ENCODE results near the gene PRLR.

Gene PRLR

GRCh38 chr5:35149041-35149440 lies 81.2 kb downstream of the PRLR start:
- Histone ChIP-seq H2BK120ac (ENCODE audit: low read depth, low read length) (no peak overlapping the region), H3K9ac (ENCODE audit: low read length) (no peak overlapping the region), H3K56ac (ENCODE audit: low read length) (no peak overlapping the region), H3K4me1 (ENCODE audit: control insufficient read depth, low read depth, low read length) (no peaks in the 10 kb centered on the region), H3K79me2 (ENCODE audit: control insufficient read depth, insufficient read depth, low read length) (no peaks in the 10 kb centered on the region), H2AK5ac (ENCODE audit: low read length) (no peak overlapping the region), H2BK5ac (ENCODE audit: low read length) (no peak overlapping the region), H3K4ac (ENCODE audit: low read depth, low read length) (no peak overlapping the region), H4K5ac (ENCODE audit: low read length) (no peak overlapping the region), H3K4me3 (ENCODE audit: low read length) (no peak overlapping the region), H3K36me3 (ENCODE audit: control insufficient read depth, insufficient read depth, low read length) (no peaks in the 10 kb centered on the region), H3K4me2 (ENCODE audit: low read length) (no peak overlapping the region), H3K23ac (ENCODE audit: low read length) (no peak overlapping the region), H3K27ac (ENCODE audit: low read depth, low read length) (no peak overlapping the region), H4K8ac (ENCODE audit: low read depth, low read length) (no peak overlapping the region), H3K18ac (ENCODE audit: low read length) (no peak overlapping the region), H3K79me1 (ENCODE audit: low read length) (no peaks in the 10 kb centered on the region), H3K27me3 (ENCODE audit: insufficient read depth, low read length, poor library complexity) (no peaks in the 10 kb centered on the region), H2BK15ac (replicated peaks; ENCODE audit: low read depth) (no peak overlapping the region)
- WGBS (ENCODE audit: extremely low coverage, insufficient coverage, low lambda C conversion rate), result no CpG with 5 or more reads among the region's 1 CpG
- DNase-seq, result no peak

DNA sequence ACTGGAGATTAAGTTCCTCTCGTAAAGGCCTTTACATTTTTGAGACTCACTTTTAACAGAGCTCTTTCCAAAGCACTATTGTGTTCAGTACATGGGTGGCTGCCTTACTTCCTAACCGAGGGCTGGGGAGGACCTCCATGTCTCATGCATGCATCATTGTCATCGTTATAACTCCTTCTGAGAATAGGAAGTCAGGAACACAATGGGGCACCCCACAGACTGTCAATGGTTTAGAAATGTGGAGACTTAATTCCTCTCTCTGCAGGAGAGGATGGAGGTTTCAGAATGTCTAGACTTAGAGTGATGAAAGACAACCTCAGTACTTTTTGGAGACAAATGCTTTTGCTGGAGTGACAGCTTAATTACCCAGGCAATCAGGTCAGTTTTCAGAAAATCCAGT lies 83.9 kb downstream of the PRLR start:
- no peaks in the 10 kb centered on the region for H3K79me1 ChIP-seq (ENCODE audit: low read length)
- H3K4me3 ChIP-seq (ENCODE audit: low read length), result no peak overlapping the region
- no peak overlapping the region for H3K9ac ChIP-seq (ENCODE audit: low read length)
- peak; percentile 54 for DNase-seq
- H2BK120ac ChIP-seq (ENCODE audit: low read depth, low read length), result no peak overlapping the region
- no peak overlapping the region for H3K56ac ChIP-seq (ENCODE audit: low read length)
- H3K4me2 ChIP-seq (ENCODE audit: low read length), result no peak overlapping the region
- H4K8ac ChIP-seq (ENCODE audit: low read depth, low read length), result no peak overlapping the region
- H3K27me3 ChIP-seq (ENCODE audit: insufficient read depth, low read length, poor library complexity), result no peaks in the 10 kb centered on the region
- no peak overlapping the region for H3K18ac ChIP-seq (ENCODE audit: low read length)
- H3K4ac ChIP-seq (ENCODE audit: low read depth, low read length), result no peak overlapping the region
- no peaks in the 10 kb centered on the region for H3K36me3 ChIP-seq (ENCODE audit: control insufficient read depth, insufficient read depth, low read length)
- H2BK15ac ChIP-seq (replicated peaks; ENCODE audit: low read depth), result no peak overlapping the region
- WGBS (ENCODE audit: extremely low coverage, insufficient coverage, low lambda C conversion rate), result no CpG with 5 or more reads among the region's 3 CpGs
- no peaks in the 10 kb centered on the region for H3K4me1 ChIP-seq (ENCODE audit: control insufficient read depth, low read depth, low read length)
- no peak overlapping the region for H4K5ac ChIP-seq (ENCODE audit: low read length)
- H2BK5ac ChIP-seq (ENCODE audit: low read length), result no peak overlapping the region
- no peak overlapping the region for H2AK5ac ChIP-seq (ENCODE audit: low read length)
- H3K23ac ChIP-seq (ENCODE audit: low read length), result no peak overlapping the region
- H3K79me2 ChIP-seq (ENCODE audit: control insufficient read depth, insufficient read depth, low read length), result no peaks in the 10 kb centered on the region
- H3K27ac ChIP-seq (ENCODE audit: low read depth, low read length), result peak overlapping the region; percentile 3

DNA sequence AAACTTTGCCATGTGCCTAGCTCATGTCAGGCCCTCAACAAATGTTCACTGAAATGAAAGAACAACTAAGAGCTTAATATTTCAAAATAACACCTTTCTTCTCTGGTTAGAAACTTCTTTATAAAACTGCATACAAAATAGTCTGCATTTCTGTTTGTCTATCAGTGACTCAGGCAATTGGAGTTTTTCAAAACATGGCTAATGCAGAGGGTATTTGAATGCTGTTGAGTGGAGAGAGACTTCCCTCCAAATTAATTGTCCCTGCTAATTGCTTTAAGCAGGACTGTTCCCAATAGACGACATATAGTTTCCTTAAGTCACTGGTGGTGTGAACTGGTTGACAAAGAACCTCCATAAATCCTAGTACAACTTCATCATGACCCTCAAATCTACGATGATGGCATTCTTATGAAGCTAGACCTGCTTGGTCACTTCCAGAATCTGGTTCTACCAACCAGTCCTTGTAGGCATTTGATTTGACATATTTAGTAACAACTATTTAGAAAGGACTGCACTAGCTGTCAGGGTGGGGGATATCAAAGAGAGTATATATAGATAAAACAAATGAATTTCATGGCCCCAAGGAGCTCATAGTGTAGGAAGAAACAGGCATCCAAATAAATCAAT lies 84.5 kb downstream of the PRLR start:
- H3K79me2 ChIP-seq (ENCODE audit: control insufficient read depth, insufficient read depth, low read length), result no peaks in the 10 kb centered on the region
- H3K27ac ChIP-seq (ENCODE audit: low read depth, low read length), result no peak overlapping the region
- no peaks in the 10 kb centered on the region for H3K79me1 ChIP-seq (ENCODE audit: low read length)
- peak overlapping the region; percentile 23 for H2BK5ac ChIP-seq (ENCODE audit: low read length)
- H3K23ac ChIP-seq (ENCODE audit: low read length), result no peak overlapping the region
- H3K9ac ChIP-seq (ENCODE audit: low read length), result no peak overlapping the region
- peak overlapping the region; percentile 27 for H2AK5ac ChIP-seq (ENCODE audit: low read length)
- H3K4me1 ChIP-seq (ENCODE audit: control insufficient read depth, low read depth, low read length), result no peaks in the 10 kb centered on the region
- H3K18ac ChIP-seq (ENCODE audit: low read length), result no peak overlapping the region
- H3K36me3 ChIP-seq (ENCODE audit: control insufficient read depth, insufficient read depth, low read length), result no peaks in the 10 kb centered on the region
- H3K4me3 ChIP-seq (ENCODE audit: low read length), result no peak overlapping the region
- H2BK15ac ChIP-seq (replicated peaks; ENCODE audit: low read depth), result no peak overlapping the region
- H4K5ac ChIP-seq (ENCODE audit: low read length), result no peak overlapping the region
- peak overlapping the region; percentile 30 for H3K56ac ChIP-seq (ENCODE audit: low read length)
- H3K27me3 ChIP-seq (ENCODE audit: insufficient read depth, low read length, poor library complexity), result no peaks in the 10 kb centered on the region
- no peak overlapping the region for H2BK120ac ChIP-seq (ENCODE audit: low read depth, low read length)
- H3K4ac ChIP-seq (ENCODE audit: low read depth, low read length), result no peak overlapping the region
- H4K8ac ChIP-seq (ENCODE audit: low read depth, low read length), result no peak overlapping the region
- WGBS (ENCODE audit: extremely low coverage, insufficient coverage, low lambda C conversion rate), result no CpG with 5 or more reads among the region's 2 CpGs
- H3K4me2 ChIP-seq (ENCODE audit: low read length), result no peak overlapping the region
- peak; percentile 23 for DNase-seq

- Histone ChIP-seq H3K56ac (ENCODE audit: low read length) (no peak overlapping the region), H3K23ac (ENCODE audit: low read length) (no peak overlapping the region), H4K8ac (ENCODE audit: low read depth, low read length) (no peak overlapping the region), H3K79me1 (ENCODE audit: low read length) (no peaks in the 10 kb centered on the region), H3K36me3 (ENCODE audit: control insufficient read depth, insufficient read depth, low read length) (no peaks in the 10 kb centered on the region), H3K4ac (ENCODE audit: low read depth, low read length) (no peak overlapping the region), H3K79me2 (ENCODE audit: control insufficient read depth, insufficient read depth, low read length) (no peaks in the 10 kb centered on the region), H2AK5ac (ENCODE audit: low read length) (no peak overlapping the region), H3K18ac (ENCODE audit: low read length) (no peak overlapping the region), H2BK120ac (ENCODE audit: low read depth, low read length) (no peak overlapping the region), H3K4me3 (ENCODE audit: low read length) (no peak overlapping the region), H2BK15ac (replicated peaks; ENCODE audit: low read depth) (no peak overlapping the region), H3K4me2 (ENCODE audit: low read length) (no peak overlapping the region), H4K5ac (ENCODE audit: low read length) (no peak overlapping the region), H2BK5ac (ENCODE audit: low read length) (no peak overlapping the region), H3K27ac (ENCODE audit: low read depth, low read length) (no peak overlapping the region), H3K4me1 (ENCODE audit: control insufficient read depth, low read depth, low read length) (no peaks in the 10 kb centered on the region), H3K27me3 (ENCODE audit: insufficient read depth, low read length, poor library complexity) (no peaks in the 10 kb centered on the region), H3K9ac (ENCODE audit: low read length) (no peak overlapping the region)
- no peak for DNase-seq
- no CpG with 5 or more reads among the region's 5 CpGs for WGBS (ENCODE audit: extremely low coverage, insufficient coverage, low lambda C conversion rate)
Measured at GRCh38 chr5:35145012-35145411, 85.3 kb downstream of the PRLR start.

DNA sequence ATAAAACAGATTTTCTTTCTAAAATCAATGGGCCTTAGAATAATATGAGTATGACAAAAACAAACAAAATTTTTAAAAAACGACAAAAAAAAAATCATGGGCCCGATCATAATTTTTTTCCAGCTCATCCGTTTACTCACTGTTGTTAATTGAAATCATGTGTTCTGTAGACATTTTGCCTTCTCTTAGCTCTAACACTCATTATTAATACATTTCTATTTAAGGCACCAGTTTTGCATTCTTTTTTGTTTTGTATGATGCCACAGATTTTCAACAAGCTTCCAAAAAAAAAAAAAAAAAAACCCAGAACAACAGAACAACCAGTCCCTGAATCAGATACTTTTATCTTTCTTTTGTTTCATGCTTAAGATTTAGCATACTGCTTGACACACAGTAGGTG lies 86.4 kb downstream of the PRLR start:
- no peaks in the 10 kb centered on the region for H3K36me3 ChIP-seq (ENCODE audit: control insufficient read depth, insufficient read depth, low read length)
- no peak overlapping the region for H3K4me3 ChIP-seq (ENCODE audit: low read length)
- H2BK120ac ChIP-seq (ENCODE audit: low read depth, low read length), result no peak overlapping the region
- H3K23ac ChIP-seq (ENCODE audit: low read length), result no peak overlapping the region
- no peak overlapping the region for H4K8ac ChIP-seq (ENCODE audit: low read depth, low read length)
- H3K27me3 ChIP-seq (ENCODE audit: insufficient read depth, low read length, poor library complexity), result no peaks in the 10 kb centered on the region
- H3K9ac ChIP-seq (ENCODE audit: low read length), result no peak overlapping the region
- DNase-seq, result no peak
- H2AK5ac ChIP-seq (ENCODE audit: low read length), result no peak overlapping the region
- H3K27ac ChIP-seq (ENCODE audit: low read depth, low read length), result no peak overlapping the region
- H3K4me1 ChIP-seq (ENCODE audit: control insufficient read depth, low read depth, low read length), result no peaks in the 10 kb centered on the region
- H2BK15ac ChIP-seq (replicated peaks; ENCODE audit: low read depth), result no peak overlapping the region
- H3K4me2 ChIP-seq (ENCODE audit: low read length), result no peak overlapping the region
- H2BK5ac ChIP-seq (ENCODE audit: low read length), result no peak overlapping the region
- no peak overlapping the region for H3K4ac ChIP-seq (ENCODE audit: low read depth, low read length)
- no peaks in the 10 kb centered on the region for H3K79me1 ChIP-seq (ENCODE audit: low read length)
- H4K5ac ChIP-seq (ENCODE audit: low read length), result no peak overlapping the region
- no peak overlapping the region for H3K18ac ChIP-seq (ENCODE audit: low read length)
- no peak overlapping the region for H3K56ac ChIP-seq (ENCODE audit: low read length)
- no peaks in the 10 kb centered on the region for H3K79me2 ChIP-seq (ENCODE audit: control insufficient read depth, insufficient read depth, low read length)
- WGBS (ENCODE audit: extremely low coverage, insufficient coverage, low lambda C conversion rate), result no CpG with 5 or more reads among the region's 3 CpGs

GRCh38 chr5:35141739-35142138 lies 88.5 kb downstream of the PRLR start:
- Histone ChIP-seq H3K18ac (ENCODE audit: low read length) (no peak overlapping the region), H3K36me3 (ENCODE audit: control insufficient read depth, insufficient read depth, low read length) (no peaks in the 10 kb centered on the region)

More at GRCh38 chr5:35141739-35142138, 88.5 kb downstream of the PRLR start:
- no peak overlapping the region for H2BK120ac ChIP-seq (ENCODE audit: low read depth, low read length)
- H4K8ac ChIP-seq (ENCODE audit: low read depth, low read length), result no peak overlapping the region
- H2AK5ac ChIP-seq (ENCODE audit: low read length), result no peak overlapping the region
- no peak overlapping the region for H3K9ac ChIP-seq (ENCODE audit: low read length)
- H4K5ac ChIP-seq (ENCODE audit: low read length), result no peak overlapping the region
- no peak overlapping the region for H3K4ac ChIP-seq (ENCODE audit: low read depth, low read length)
- H3K79me2 ChIP-seq (ENCODE audit: control insufficient read depth, insufficient read depth, low read length), result no peaks in the 10 kb centered on the region
- H2BK15ac ChIP-seq (replicated peaks; ENCODE audit: low read depth), result no peak overlapping the region
- no peaks in the 10 kb centered on the region for H3K79me1 ChIP-seq (ENCODE audit: low read length)
- no peaks in the 10 kb centered on the region for H3K4me1 ChIP-seq (ENCODE audit: control insufficient read depth, low read depth, low read length)
- DNase-seq, result no peak
- no CpG with 5 or more reads among the region's 4 CpGs for WGBS (ENCODE audit: extremely low coverage, insufficient coverage, low lambda C conversion rate)
- H3K56ac ChIP-seq (ENCODE audit: low read length), result no peak overlapping the region
- H3K27ac ChIP-seq (ENCODE audit: low read depth, low read length), result no peak overlapping the region
- no peak overlapping the region for H3K4me3 ChIP-seq (ENCODE audit: low read length)
- H3K4me2 ChIP-seq (ENCODE audit: low read length), result no peak overlapping the region
- H3K27me3 ChIP-seq (ENCODE audit: insufficient read depth, low read length, poor library complexity), result no peaks in the 10 kb centered on the region
- no peak overlapping the region for H2BK5ac ChIP-seq (ENCODE audit: low read length)
- H3K23ac ChIP-seq (ENCODE audit: low read length), result no peak overlapping the region

Measured in mesendoderm (in vitro differentiated cells).